Measurements from ENCODE around the gene SLC14A1. TPM values are rescaled to one million over a fixed set of nuclear protein-coding genes. Genes with fewer than 3 reads are reported as not detected.

SLC14A1 gene
- 10 to 100 TPM in 2 of 4 donors, 1 to 10 TPM in 2; 3.0 to 16.0 (median 10.1) TPM for total RNA-seq

- 43% methylated on average over 6 of the region's 6 CpGs for WGBS
- H3K9me3 ChIP-seq, result no peaks in the 10 kb centered on the region
- peaks cover 2% of the 10 kb centered on the region for H3K4me1 ChIP-seq
- DNase-seq (ENCODE audit: low spot score in 2 of 2), result no peak
- H3K4me3 ChIP-seq, result no peak within 1 kb of the TSS
- H3K36me3 ChIP-seq, result no peaks in the 10 kb centered on the region
- no peak for TF ChIP-seq EP300 (IDR thresholded peaks at IDR 0.05)
- no peak for TF ChIP-seq POLR2A (IDR thresholded peaks at IDR 0.05)
- TF ChIP-seq CTCF (IDR thresholded peaks at IDR 0.05), result no peak
- TF ChIP-seq POLR2AphosphoS5 (IDR thresholded peaks at IDR 0.05), result no peak
- peaks cover 4% of the 10 kb centered on the region for H3K27me3 ChIP-seq
- no peak within 1 kb of the TSS for H3K27ac ChIP-seq
These were observed at the start of gene SLC14A1 for GRCh38 chr18:45723567-45724355. Gene SLC14A1, plus strand, starts transcription at chr18:45724181. Its CDS starts 6,140 bp downstream, at chr18:45730321.

- H3K27me3 ChIP-seq, result no peaks in the 10 kb centered on the region
- no peak overlapping the region for H3K4me3 ChIP-seq
- H3K36me3 ChIP-seq, result no peaks in the 10 kb centered on the region
- DNase-seq (ENCODE audit: low spot score in 2 of 2), result no peak
- no peaks in the 10 kb centered on the region for H3K9me3 ChIP-seq
- no peak for TF ChIP-seq EP300 (IDR thresholded peaks at IDR 0.05)
- TF ChIP-seq POLR2A (IDR thresholded peaks at IDR 0.05), result no peak
- TF ChIP-seq POLR2AphosphoS5 (IDR thresholded peaks at IDR 0.05), result no peak
- TF ChIP-seq CTCF (IDR thresholded peaks at IDR 0.05), result no peak
- no peak overlapping the region for H3K27ac ChIP-seq
- H3K4me1 ChIP-seq, result no peaks in the 10 kb centered on the region
- WGBS, result 86% methylated on average over 4 of the region's 4 CpGs
These were observed 46.6 kb upstream of the SLC14A1 start for GRCh38 chr18:45677276-45677807.

- Histone ChIP-seq H3K9me3 (no peaks in the 10 kb centered on the region), H3K27me3 (no peaks in the 10 kb centered on the region), H3K4me3 (no peak overlapping the region), H3K36me3 (no peaks in the 10 kb centered on the region), H3K4me1 (no peaks in the 10 kb centered on the region), H3K27ac (no peak overlapping the region)
- WGBS, result 43% methylated on average over 4 of the region's 4 CpGs
- no peak for DNase-seq (ENCODE audit: low spot score in 2 of 2)
- TF ChIP-seq CTCF (IDR thresholded peaks at IDR 0.05) (no peak), POLR2A (IDR thresholded peaks at IDR 0.05) (no peak), EP300 (IDR thresholded peaks at IDR 0.05) (no peak), POLR2AphosphoS5 (IDR thresholded peaks at IDR 0.05) (no peak)
These were observed 45.5 kb upstream of the SLC14A1 start for GRCh38 chr18:45678441-45678840.

GRCh38 chr18:45678850-45679249 lies 45.1 kb upstream of the SLC14A1 start:
- H3K9me3 ChIP-seq, result no peaks in the 10 kb centered on the region
- H3K27ac ChIP-seq, result no peak overlapping the region
- DNase-seq (ENCODE audit: low spot score in 2 of 2), result no peak
- 40% methylated on average over 1 of the region's 1 CpG for WGBS
- no peaks in the 10 kb centered on the region for H3K27me3 ChIP-seq
- no peaks in the 10 kb centered on the region for H3K4me1 ChIP-seq
- TF ChIP-seq EP300 (IDR thresholded peaks at IDR 0.05) (no peak), CTCF (IDR thresholded peaks at IDR 0.05) (no peak), POLR2AphosphoS5 (IDR thresholded peaks at IDR 0.05) (no peak), POLR2A (IDR thresholded peaks at IDR 0.05) (no peak)
- no peak overlapping the region for H3K4me3 ChIP-seq
- H3K36me3 ChIP-seq, result no peaks in the 10 kb centered on the region

GRCh38 chr18:45680066-45680690 lies 43.8 kb upstream of the SLC14A1 start:
- no peak for DNase-seq (ENCODE audit: low spot score in 2 of 2)
- TF ChIP-seq POLR2AphosphoS5 (IDR thresholded peaks at IDR 0.05) (no peak), EP300 (IDR thresholded peaks at IDR 0.05) (no peak), POLR2A (IDR thresholded peaks at IDR 0.05) (no peak), CTCF (IDR thresholded peaks at IDR 0.05) (no peak)
- WGBS, result 85% methylated on average over 6 of the region's 6 CpGs
- Histone ChIP-seq H3K27me3 (no peaks in the 10 kb centered on the region), H3K9me3 (no peaks in the 10 kb centered on the region), H3K27ac (no peak overlapping the region), H3K4me1 (no peaks in the 10 kb centered on the region), H3K4me3 (no peak overlapping the region), H3K36me3 (no peaks in the 10 kb centered on the region)

All from suprapubic skin (tissue), 4 donors.